Measurements from ENCODE around the gene NT5C3B.
"Not testable (repeated sequence)": the region's sequence is repeated elsewhere in the genome, so short reads cannot be mapped to it uniquely, and the experiment has no call there.

DNA sequence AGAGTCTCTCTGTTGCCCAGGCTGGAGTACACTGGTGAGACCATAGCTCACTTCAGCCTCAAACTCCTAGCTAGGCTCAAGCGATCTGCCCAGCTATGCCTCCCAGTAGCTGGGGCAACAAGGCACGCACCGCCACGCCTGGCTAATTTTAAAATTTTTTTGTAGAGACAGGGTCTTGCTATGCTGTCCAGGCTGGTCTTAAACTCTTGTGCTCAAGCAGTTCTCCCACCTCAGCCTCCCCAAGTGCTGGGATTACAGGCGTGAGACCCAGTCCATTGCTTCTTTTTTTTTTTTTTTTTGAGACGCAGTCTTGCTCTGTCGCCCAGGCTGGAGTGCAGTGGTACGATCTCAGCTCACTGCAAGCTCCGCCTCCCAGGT, 38.2 kb upstream of the NT5C3B start:
- not testable (repeated sequence) for TF ChIP-seq CTCF (IDR thresholded peaks at IDR 0.05; ENCODE audit: low read length); EZH2 (IDR thresholded peaks at IDR 0.05; ENCODE audit: borderline replicate concordance, low read length)

Data from OCI-LY1 (cell line).